K562 (cell line): ENCODE data around the gene RNF26. TPM values are rescaled to one million over a fixed set of nuclear protein-coding genes. Genes with fewer than 3 reads are reported as not detected.

Experiments
- ATAC-seq: fragments of 200-7000 bp; cut with Tn5 transposase; 3 replicates; pipeline ENCODE4 v1.9.1; 2020; ENCODE audit warnings: moderate library complexity
- BruUV-seq: library from RNA; stranded (reverse); fragments of 400-500 nt; replicated peaks from 2 replicates; lab custom pipeline; 2021; lab: Mats Ljungman, UMichigan
- CTCF ChIA-PET: fragments of 300-600 bp; formaldehyde crosslinking; extraction: SDS; loops from one replicate; lab custom pipeline; 2021; ENCODE audit warnings: low intra/inter-chr PET ratio; lab: Yijun Ruan, JAX
- POLR2A ChIA-PET: fragments of 300-600, 350-650 bp; sonication (Branson Sonifier 250); formaldehyde crosslinking; extraction: SDS; loops from one replicate; lab custom pipeline; 2021; ENCODE audit warnings: antibody characterized with exemption, inconsistent platforms; lab: Yijun Ruan, JAX
- DNase-seq, 4 experiments: peaks; one replicate each; pipeline versions ENCODE4 v3.0.0 to v3.0.0-alpha.2; 2011 to 2018; ENCODE audit warnings: low spot score in 3 of 4, mixed read lengths in 3 of 4; ENCODE audit errors: extremely low read depth in 1 of 4
- FAIRE-seq: peaks from 2 replicates; lab custom pipeline; 2011; peaks lifted over from hg19 to GRCh38; lab: Jason Lieb, UNC
- H2AFZ ChIP-seq: 2 replicates; pipeline ENCODE4 v1.6.0; 2011; ENCODE audit warnings: low read depth, low read length, control low read depth, inconsistent platforms
- H3K27ac ChIP-seq: fragments of 200-600 bp; 3 replicates; pipeline ENCODE4 v1.8.0; 2011; ENCODE audit warnings: low read depth, mild to moderate bottlenecking, control low read depth, inconsistent platforms, low read length, moderate library complexity, mixed read lengths; ENCODE audit errors: extremely low read depth
- H3K27me3 ChIP-seq, 2 experiments: fragments of 300-600 bp in 1 of 2; 2 replicates in 1 of 2; 3 replicates in 1 of 2; pipeline versions ENCODE4 v1.6.0 to v1.8.0; 2011; ENCODE audit warnings: inconsistent platforms in 2 of 2, low read length in 2 of 2, mild to moderate bottlenecking in 1 of 2, mixed read lengths in 1 of 2, moderate library complexity in 1 of 2; ENCODE audit not compliant: control insufficient read depth in 2 of 2, insufficient read depth in 2 of 2
- H3K36me3 ChIP-seq: fragments of 300-600 bp; 3 replicates; pipeline ENCODE4 v1.8.0; 2011; ENCODE audit warnings: mild to moderate bottlenecking, low read length, inconsistent platforms; ENCODE audit not compliant: control insufficient read depth, insufficient read depth
- H3K4me1 ChIP-seq, 2 experiments: fragments of 200-600 bp in 1 of 2; replicated peaks in 1 of 2; 2 replicates in 1 of 2; 3 replicates in 1 of 2; pipeline versions ENCODE4 v1.5.1 to v1.8.0; 2011; ENCODE audit warnings: inconsistent platforms in 2 of 2, low read length in 2 of 2, mild to moderate bottlenecking in 1 of 2, mixed read lengths in 1 of 2, moderate library complexity in 1 of 2; ENCODE audit not compliant: control insufficient read depth in 2 of 2, insufficient read depth in 2 of 2
- H3K4me2 ChIP-seq: 2 replicates; pipeline ENCODE4 v1.6.1; 2011; ENCODE audit warnings: low read length, control low read depth, inconsistent platforms, mixed read lengths; ENCODE audit not compliant: insufficient read depth
- H3K4me3 ChIP-seq: fragments of 200-600 bp; sonication (generic), shearing (Covaris generic); 2 replicates; pipeline ENCODE4 v1.5.1; 2016; ENCODE audit warnings: control low read depth, inconsistent platforms
- H3K79me2 ChIP-seq: fragments of 200-600 bp; 3 replicates; pipeline ENCODE4 v1.8.0; 2011; ENCODE audit warnings: low read length, inconsistent platforms; ENCODE audit not compliant: control insufficient read depth, insufficient read depth
- H3K9ac ChIP-seq, 2 experiments: 2 replicates each; pipeline versions ENCODE4 v1.6.0 to v1.6.1; 2011; ENCODE audit warnings: low read depth in 2 of 2, low read length in 2 of 2, control low read depth in 1 of 2, inconsistent platforms in 1 of 2, mild to moderate bottlenecking in 1 of 2, mixed read lengths in 1 of 2; ENCODE audit not compliant: insufficient read depth in 1 of 2
- H3K9me1 ChIP-seq: one replicate; pipeline ENCODE4 v1.6.0; 2011; ENCODE audit warnings: inconsistent platforms, mild to moderate bottlenecking, low read length, moderate library complexity; ENCODE audit not compliant: control insufficient read depth, insufficient read depth
- H3K9me3 ChIP-seq: replicated peaks from 2 replicates; pipeline ENCODE4 v1.5.1; 2011; ENCODE audit warnings: low read depth, low read length, inconsistent platforms; ENCODE audit not compliant: control insufficient read depth, insufficient read depth
- H4K20me1 ChIP-seq: replicated peaks from 2 replicates; pipeline ENCODE4 v1.6.1; 2011; ENCODE audit warnings: low read length, inconsistent platforms, mixed read lengths; ENCODE audit not compliant: control insufficient read depth, insufficient read depth
- ELF4 ChIP-seq: fragments of 450-650 bp; formaldehyde crosslinking; IDR thresholded peaks from 2 replicates; pipeline ENCODE4 v1.4.0; 2022; ENCODE audit warnings: missing genetic modification characterization
- ILF3 ChIP-seq: fragments of 450-650 bp; IDR thresholded peaks from 2 replicates; pipeline ENCODE4 v1.6.1; 2018; ENCODE audit warnings: antibody characterized with exemption, mild to moderate bottlenecking, moderate library complexity, borderline replicate concordance
- MAX ChIP-seq: sonication (generic); formaldehyde crosslinking; IDR thresholded peaks from 2 replicates; pipeline ENCODE4 v1.9.0; 2022; ENCODE audit warnings: mild to moderate bottlenecking, missing genetic modification reagents
- ZNF316 ChIP-seq: fragments of 450-650 bp; IDR thresholded peaks from 2 replicates; pipeline ENCODE4 v1.6.1; 2016
- WGBS: fragments of 100-300 bp; shearing (Covaris generic); methylation state at CpG from one replicate; pipeline ENCODE4 v1.1.6; 2016; ENCODE audit warnings: low coverage, mixed read lengths; ENCODE audit not compliant: insufficient coverage; ENCODE audit errors: missing lambda C conversion rate; 5-methylcytosine and 5-hydroxymethylcytosine counted together
- in situ Hi-C: fragments of 300-500 bp; cut with MboI; formaldehyde crosslinking; loops from 4 replicates; pipeline ENCODE4 v1.15.0; 2018; ENCODE audit warnings: inconsistent platforms, mixed read lengths
- intact Hi-C: fragments of 100-400 bp; cut with micrococcal nuclease; formaldehyde crosslinking; loops from 2 replicates; pipeline ENCODE4 v1.14.2; 2022
- polyA plus RNA-seq, 8 experiments: library from polyadenylated mRNA; depleted of rRNA in 4 of 8; stranded (reverse) in 5 of 8; unstranded in 3 of 8; fragments of >200 nt; fragmentation: Nextera tagmentation in 2 of 8; fragmentation: Illumina TruSeq in 1 of 8; extraction: Ambion mirVana in 2 of 8; extraction: Trizol in 1 of 8; gene quantifications; 2 replicates each; pipeline versions ENCODE4 v1.2.1 to v1.2.3, GENCODE V29; 2011 to 2014; ENCODE audit warnings: inconsistent platforms in 1 of 8, missing spikeins in 1 of 8
- total RNA-seq, 7 experiments: library from RNA; depleted of rRNA in 6 of 7; stranded (reverse); fragments of >200 nt in 6 of 7; fragmentation: Illumina TruSeq in 2 of 7; extraction: Trizol in 2 of 7; gene quantifications; 2 replicates each; pipeline versions ENCODE4 v1.2.1 to v1.2.3, GENCODE V29; 2011 to 2021; ENCODE audit warnings: low replicate concordance in 1 of 7
- TF ChIP-seq, protein P1 (sequence below), 2 experiments: IDR thresholded peaks; 2 replicates each; pipeline ENCODE4 v1.6.1; 2011; ENCODE audit warnings: borderline replicate concordance in 1 of 2, control low read depth in 1 of 2, low read depth in 1 of 2, low read length in 1 of 2, mild to moderate bottlenecking in 1 of 2, mixed read lengths in 1 of 2, moderate library complexity in 1 of 2; ENCODE audit not compliant: insufficient read depth in 1 of 2, insufficient read length in 1 of 2, poor library complexity in 1 of 2, severe bottlenecking in 1 of 2; ENCODE audit errors: extremely low read depth in 1 of 2

RNF26 gene
- total and polyA plus RNA-seq, 9 of the 15 experiments (the other 6 are each of a cell fraction or from before 2014, with no cell fraction given) = 5.3 to 53.6 (median 12.7) TPM

- BruUV-seq = no TSS peak
- 29% methylated on average over 13 of the region's 13 CpGs for WGBS
- Histone ChIP-seq H3K9me3 (no peaks in the 10 kb centered on the region; the same call in 1 of the 2 replicates), H3K36me3 (peaks cover 10% of the 10 kb centered on the region; the same call in 1 of the 3 replicates), H2AFZ (peak overlapping the region; percentile 90), H3K79me2 (peaks cover 25% of the 10 kb centered on the region), H3K9me1 (no peaks in the 10 kb centered on the region), H3K4me2 (peak overlapping the region; percentile 92), H4K20me1 (no peaks in the 10 kb centered on the region; the same call in 1 of the 2 replicates), H3K27ac (peak overlapping the region; percentile 67; the same call in 2 of the 3 replicates), H3K27me3 (no peaks in the 10 kb centered on the region), H3K9ac (peak overlapping the region; percentile 76 to 91), H3K4me3 (peak overlapping the region; percentile 61), H3K4me1 (peaks cover 50 to 58% of the 10 kb centered on the region in 2 experiments)
- TF ChIP-seq ILF3 (no peak), ZNF316 (0 out of 2 replicates have a peak, but pooled peaks have one; percentile 1)
- POLR2A ChIA-PET = interaction anchor here (0.5 to 6.0 kb wide), 6 partner anchors 9 to 60 kb away, joined by 3 to 34 read pairs (median 4); no protein-coding TSS in a partner anchor
- DNase-seq (peak in 2 of 4 experiments; percentile 27 to 42), FAIRE-seq (peak; percentile 23), ATAC-seq (peak; percentile 16)
- in situ Hi-C loops = no loop called here
- CTCF ChIA-PET = interaction anchor here (4.2 kb wide), 1 partner anchor 23 kb away, joined by 27 read pairs; no protein-coding TSS in a partner anchor
- intact Hi-C loops = loop anchor here (2.0 kb wide), 1 partner anchor 61 kb away; no protein-coding TSS in a partner anchor
Observed at GRCh38 chr11:119380160-119380826, 46.0 kb downstream of the RNF26 start.

GRCh38 chr11:119380827-119381180 is 46.5 kb downstream of the RNF26 start:
- WGBS = 0% methylated on average over 10 of the region's 10 CpGs
- FAIRE-seq = peak; percentile 52
- peak overlapping the region; percentile 76 to 91 for H3K9ac ChIP-seq
- TF ChIP-seq, protein P1, sequence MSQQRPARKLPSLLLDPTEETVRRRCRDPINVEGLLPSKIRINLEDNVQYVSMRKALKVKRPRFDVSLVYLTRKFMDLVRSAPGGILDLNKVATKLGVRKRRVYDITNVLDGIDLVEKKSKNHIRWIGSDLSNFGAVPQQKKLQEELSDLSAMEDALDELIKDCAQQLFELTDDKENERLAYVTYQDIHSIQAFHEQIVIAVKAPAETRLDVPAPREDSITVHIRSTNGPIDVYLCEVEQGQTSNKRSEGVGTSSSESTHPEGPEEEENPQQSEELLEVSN (IDR thresholded peaks at IDR 0.05; ENCODE audit: borderline replicate concordance in 1 of 2, extremely low read depth in 1 of 2, insufficient read depth in 1 of 2, insufficient read length in 1 of 2, low read depth in 1 of 2, low read length in 1 of 2, poor library complexity in 1 of 2, severe bottlenecking in 1 of 2) = peak in 1 of 2 experiments; percentile 81
- 0 out of 2 replicates have a peak, but pooled peaks have one; percentile 11 for TF ChIP-seq MAX
- TF ChIP-seq ELF4 = 0 out of 2 replicates have a peak, but pooled peaks have one; percentile 7

More at GRCh38 chr11:119380827-119381180, 46.5 kb downstream of the RNF26 start:
- Histone ChIP-seq H3K27me3 (no peaks in the 10 kb centered on the region), H4K20me1 (no peaks in the 10 kb centered on the region), H3K36me3 (peaks cover 10% of the 10 kb centered on the region; the same call in 1 of the 3 replicates), H3K9me3 (no peaks in the 10 kb centered on the region; the same call in 1 of the 2 replicates), H3K4me2 (peak overlapping the region; percentile 92), H3K79me2 (peaks cover 25% of the 10 kb centered on the region), H3K9me1 (no peaks in the 10 kb centered on the region), H2AFZ (peak overlapping the region; percentile 90), H3K27ac (peak overlapping the region; percentile 67; the same call in 2 of the 3 replicates), H3K4me1 (peaks cover 45 to 53% of the 10 kb centered on the region in 2 experiments), H3K4me3 (peak overlapping the region; percentile 61)
- peak in 2 of 4 experiments; percentile 29 to 57 for DNase-seq
- CTCF ChIA-PET = interaction anchor here (1.3 to 4.2 kb wide), 2 partner anchors 23 to 94 kb away, joined by 3 to 27 read pairs; no protein-coding TSS in a partner anchor
- peak; percentile 22 for ATAC-seq
- intact Hi-C loops = loop anchor here (1.0 to 2.0 kb wide), 3 partner anchors 25 to 93 kb away; no protein-coding TSS in a partner anchor
- no TSS peak for BruUV-seq
- in situ Hi-C loops = no loop called here
- POLR2A ChIA-PET = interaction anchor here (0.6 to 6.0 kb wide), 8 partner anchors 9 to 591 kb away, joined by 3 to 34 read pairs (median 4); no protein-coding TSS in a partner anchor
